Hindlimb muscle (tissue), 1 donor: ENCODE results near the gene LYRM4. TPM values are rescaled to one million over a fixed set of nuclear protein-coding genes. Genes with fewer than 3 reads are reported as not detected.

Experiments
- DNase-seq: peaks from one replicate; pipeline ENCODE4 v3.0.0-alpha.2; 2013
- polyA plus RNA-seq: library from polyadenylated mRNA; unstranded; fragments of 120-200 nt; gene quantifications from one replicate; pipeline ENCODE4 v1.2.1, GENCODE V29; 2013; ENCODE audit not compliant: insufficient read length

The LYRM4 gene
- polyA plus RNA-seq, 1 donor = 20.5 TPM

- no peak for DNase-seq
Measured at GRCh38 chr6:5119090-5119951, 141.4 kb downstream of the LYRM4 start.

GRCh38 chr6:5116243-5116991 lies 144.3 kb downstream of the LYRM4 start:
- no peak for DNase-seq

GRCh38 chr6:5115168-5115567 lies 145.6 kb downstream of the LYRM4 start:
- DNase-seq = no peak

- no peak for DNase-seq
Measured at GRCh38 chr6:5113096-5113495, 147.7 kb downstream of the LYRM4 start.

GRCh38 chr6:5112066-5112799 lies 148.5 kb downstream of the LYRM4 start:
- DNase-seq = no peak

GRCh38 chr6:5111626-5112025 lies 149.1 kb downstream of the LYRM4 start:
- DNase-seq = no peak

GRCh38 chr6:5110246-5110645 lies 150.5 kb downstream of the LYRM4 start:
- no peak for DNase-seq

- DNase-seq = no peak
Measured at GRCh38 chr6:5109436-5109835, 151.3 kb downstream of the LYRM4 start.

- no peak for DNase-seq
Measured at GRCh38 chr6:5108536-5109150, 152.1 kb downstream of the LYRM4 start.

GRCh38 chr6:5108068-5108467 lies 152.7 kb downstream of the LYRM4 start:
- DNase-seq = no peak

- DNase-seq = no peak
Measured at GRCh38 chr6:5107341-5107740, 153.4 kb downstream of the LYRM4 start.

- DNase-seq = no peak
Measured at GRCh38 chr6:5105146-5105545, 155.6 kb downstream of the LYRM4 start.

- DNase-seq = no peak
Measured at GRCh38 chr6:5104667-5105066, 156.1 kb downstream of the LYRM4 start.

- no peak for DNase-seq
Measured at GRCh38 chr6:5103250-5103649, 157.5 kb downstream of the LYRM4 start.

GRCh38 chr6:5102267-5102970 lies 158.3 kb downstream of the LYRM4 start:
- DNase-seq = no peak

GRCh38 chr6:5100806-5101205 lies 159.9 kb downstream of the LYRM4 start:
- no peak for DNase-seq

GRCh38 chr6:5099537-5099936 lies 161.2 kb downstream of the LYRM4 start:
- DNase-seq = no peak

- no peak for DNase-seq
Measured at GRCh38 chr6:5098501-5099270, 162.1 kb downstream of the LYRM4 start.

GRCh38 chr6:5096482-5096881 lies 164.3 kb downstream of the LYRM4 start:
- DNase-seq = no peak

- no peak for DNase-seq
Measured at GRCh38 chr6:5095236-5095635, 165.5 kb downstream of the LYRM4 start.

- DNase-seq = no peak
Measured at GRCh38 chr6:5094327-5094726, 166.4 kb downstream of the LYRM4 start.
